Adrenal gland (tissue), 12 donors: ENCODE measurements around the gene WDSUB1. TPM values are rescaled to one million over a fixed set of nuclear protein-coding genes. Genes with fewer than 3 reads are reported as not detected.
A peak's percentile ranks its signal among the peaks of the same experiment; 100 is the strongest.

Experiments
- DNase-seq, 7 donors: peaks; one replicate each; pipeline ENCODE4 v3.0.0-alpha.2; 2019 to 2020
- H3K27ac ChIP-seq, 5 donors: fragments of 200-600 bp; sonication (generic) in 4 of 5; 1 replicate in 3 of 5; 2 replicates in 2 of 5; pipeline versions ENCODE4 v1.5.1 to v1.8.0; 2016 to 2020; ENCODE audit warnings: mild to moderate bottlenecking in 1 of 5
- H3K27me3 ChIP-seq: fragments of 200-600 bp; 2 replicates; pipeline ENCODE4 v1.8.0; 2021
- H3K36me3 ChIP-seq, 2 donors: fragments of 200-600 bp; replicated peaks in 1 of 2; 1 replicate in 1 of 2; 2 replicates in 1 of 2; pipeline versions ENCODE4 v1.5.1 to v1.8.0; 2018 to 2022
- H3K4me1 ChIP-seq, 2 donors: fragments of 200-600 bp; replicated peaks in 1 of 2; 1 replicate in 1 of 2; 2 replicates in 1 of 2; pipeline versions ENCODE4 v1.5.1 to v1.8.0; 2018 to 2021
- H3K4me3 ChIP-seq, 4 donors: fragments of 200-600 bp; sonication (generic) in 3 of 4; one replicate each; pipeline ENCODE4 v1.5.1; 2016 to 2018
- H3K9me3 ChIP-seq, 3 donors: fragments of 200-600 bp; sonication (generic) in 1 of 3; replicated peaks in 1 of 3; 1 replicate in 2 of 3; 2 replicates in 1 of 3; pipeline versions ENCODE4 v1.5.1 to v1.8.0; 2016 to 2021
- CTCF ChIP-seq, 6 experiments: fragments of 450-650 bp in 4 of 6; fragments of 200-600 bp in 2 of 6; sonication (generic) in 1 of 6; IDR thresholded peaks; 1 replicate in 5 of 6; 2 replicates in 1 of 6; pipeline versions ENCODE4 v1.5.1 to v1.8.0; 2016 to 2021; ENCODE audit warnings: antibody characterized with exemption in 6 of 6, mild to moderate bottlenecking in 2 of 6, moderate library complexity in 1 of 6
- POLR2A ChIP-seq, 2 donors: fragments of 450-650 bp; IDR thresholded peaks; one replicate each; pipeline ENCODE4 v1.6.1; 2017; ENCODE audit warnings: antibody characterized with exemption in 2 of 2, mild to moderate bottlenecking in 2 of 2, moderate library complexity in 1 of 2
- WGBS, 4 donors: extraction: QIAGEN DNeasy Blood & Tissue Kit in 2 of 4; methylation state at CpG; one replicate each; pipeline versions ENCODE4 v1.1.5 to v1.1.7; 2013 to 2017; 5-methylcytosine and 5-hydroxymethylcytosine counted together
- intact Hi-C, 2 donors: fragments of 100-400 bp; cut with DNase I; formaldehyde crosslinking; loops; one replicate each; pipeline versions ENCODE4 v1.14.1 to v1.15.0; 2022 to 2023
- polyA plus RNA-seq, 3 donors: library from polyadenylated mRNA; stranded (reverse); fragments of 200-250 nt in 2 of 3; fragments of 350-450 nt in 1 of 3; fragmentation: Illumina TruSeq in 1 of 3; extraction: RNeasy Lipid Tissue Mini Kit (QIAGEN cat#74804) in 1 of 3; gene quantifications; one replicate each; pipeline ENCODE4 v1.2.3, GENCODE V29; 2013 to 2014
- total RNA-seq, 9 donors: library from RNA; depleted of rRNA in 4 of 9; stranded (reverse); fragments of >200 nt in 4 of 9; fragments of 120-200 nt in 1 of 9; fragmentation: NEBNext Ultra II Directional in 1 of 9; extraction: Animal tissue kit (Norgen Biotek cat#: 25700) in 1 of 9; gene quantifications; one replicate each; pipeline versions ENCODE4 v1.1.0 to v1.2.4, GENCODE V29; 2013 to 2023
- donor health status: healthy with polysubstance abuse.
- donor health status: Bipolar disorder and iron deficiency.
- donor health status: DM: yes; HTN: yes; CAD: no.
- donor health status: DM: no; HTN: no; CAD: no.
- donor health status: DM: no; HTN: no; CAD: no.
- donor health status: DM: yes; HTN: yes; CAD: no.

The WDSUB1 gene
- total and polyA plus RNA-seq, 12 donors, result 5.5 to 16.5 (median 9.8) TPM

- H3K4me1 ChIP-seq, result no peaks in the 10 kb centered on the region
- H3K27me3 ChIP-seq, result no peaks in the 10 kb centered on the region
- no peak for DNase-seq
- no peak overlapping the region for H3K27ac ChIP-seq
- peaks cover 0 to 31% of the 10 kb centered on the region in 2 donors for H3K36me3 ChIP-seq
- intact Hi-C loops, result no loop called here
- H3K9me3 ChIP-seq, result no peaks in the 10 kb centered on the region
- 55 to 88% (median 59%) methylated on average over 3 of the region's 3 CpGs for WGBS, 4 donors
- TF ChIP-seq CTCF (IDR thresholded peaks at IDR 0.05), result no peak
- no peak for TF ChIP-seq POLR2A (IDR thresholded peaks at IDR 0.05)
- no peak overlapping the region for H3K4me3 ChIP-seq
These were observed 59.0 kb downstream of the WDSUB1 start for GRCh38 chr2:159227467-159227866.

GRCh38 chr2:159226608-159227385 lies 59.7 kb downstream of the WDSUB1 start:
- intact Hi-C loops, result no loop called here
- H3K27ac ChIP-seq, result peak overlapping the region in 1 of 5 donors; percentile 15
- H3K36me3 ChIP-seq, result peaks cover 0 to 35% of the 10 kb centered on the region in 2 donors

GRCh38 chr2:159226059-159226461 lies 60.4 kb downstream of the WDSUB1 start:
- no peak overlapping the region for H3K4me3 ChIP-seq
- peaks cover 0 to 41% of the 10 kb centered on the region in 2 donors for H3K36me3 ChIP-seq
- TF ChIP-seq CTCF (IDR thresholded peaks at IDR 0.05), result no peak
- TF ChIP-seq POLR2A (IDR thresholded peaks at IDR 0.05), result no peak
- peak in 2 of 7 donors; percentile 16 to 23 for DNase-seq
- intact Hi-C loops, result no loop called here
- H3K27ac ChIP-seq, result peak overlapping the region in 2 of 5 donors; percentile 7 to 30
- H3K27me3 ChIP-seq, result no peaks in the 10 kb centered on the region
- no peaks in the 10 kb centered on the region for H3K4me1 ChIP-seq
- no peaks in the 10 kb centered on the region for H3K9me3 ChIP-seq
- WGBS, 4 donors, result 60 to 78% (median 66%) methylated on average over 5 of the region's 5 CpGs

More at GRCh38 chr2:159226608-159227385, 59.7 kb downstream of the WDSUB1 start:
- no peak for DNase-seq
- Histone ChIP-seq H3K4me3 (no peak overlapping the region), H3K9me3 (no peaks in the 10 kb centered on the region), H3K4me1 (no peaks in the 10 kb centered on the region), H3K27me3 (no peaks in the 10 kb centered on the region)
- TF ChIP-seq POLR2A (IDR thresholded peaks at IDR 0.05) (no peak), CTCF (IDR thresholded peaks at IDR 0.05) (no peak)

GRCh38 chr2:159225025-159226016 lies 61.2 kb downstream of the WDSUB1 start:
- DNase-seq, result peak in 3 of 7 donors; percentile 9 to 60 (median 41)

More at GRCh38 chr2:159225025-159226016, 61.2 kb downstream of the WDSUB1 start:
- Histone ChIP-seq H3K27me3 (no peaks in the 10 kb centered on the region), H3K27ac (peak overlapping the region in 2 of 5 donors; percentile 7 to 30), H3K4me1 (no peaks in the 10 kb centered on the region), H3K36me3 (peaks cover 0 to 42% of the 10 kb centered on the region in 2 donors), H3K9me3 (no peaks in the 10 kb centered on the region), H3K4me3 (no peak overlapping the region)
- 77 to 81% (median 79%) methylated on average over 25 to 26 of the region's 26 CpGs for WGBS, 4 donors
- intact Hi-C loops, result no loop called here
- TF ChIP-seq CTCF (IDR thresholded peaks at IDR 0.05) (no peak), POLR2A (IDR thresholded peaks at IDR 0.05) (no peak)
